SH-SY5Y (cell line): ENCODE measurements around the gene RSRC1.
A peak's percentile ranks its signal among the peaks of the same experiment; 100 is the strongest.

Experiments used
- GATA2 ChIP-seq: IDR thresholded peaks from 2 replicates; pipeline ENCODE4 v1.6.1; 2011; ENCODE audit warnings: mild to moderate bottlenecking, low read depth, low read length
- GATA3 ChIP-seq: IDR thresholded peaks from 2 replicates; pipeline ENCODE4 v1.6.1; 2011; ENCODE audit warnings: low read depth, mild to moderate bottlenecking, low read length, moderate library complexity

Gene RSRC1

GRCh38 chr3:158273656-158274055 is 163.8 kb downstream of the RSRC1 start:
- no peak for TF ChIP-seq GATA3
- no peak for TF ChIP-seq GATA2

- TF ChIP-seq GATA2 (no peak), GATA3 (no peak)
Measured at GRCh38 chr3:158278187-158278586, 168.3 kb downstream of the RSRC1 start.

GRCh38 chr3:158279609-158280008 is 169.7 kb downstream of the RSRC1 start:
- TF ChIP-seq GATA2 (no peak), GATA3 (no peak)

GRCh38 chr3:158295771-158296170 is 185.9 kb downstream of the RSRC1 start:
- no peak for TF ChIP-seq GATA2
- no peak for TF ChIP-seq GATA3

GRCh38 chr3:158297940-158298339 is 188.1 kb downstream of the RSRC1 start:
- no peak for TF ChIP-seq GATA3
- no peak for TF ChIP-seq GATA2

- TF ChIP-seq GATA2 (peak; percentile 46; the same call in 1 of the 2 replicates), GATA3 (no peak; the same call in none of the 2 replicates)
Measured at GRCh38 chr3:158308236-158308928, 198.5 kb downstream of the RSRC1 start.

- TF ChIP-seq GATA3: no peak
Measured at GRCh38 chr3:158312560-158313141, 202.8 kb downstream of the RSRC1 start.

- TF ChIP-seq GATA3: no peak
- TF ChIP-seq GATA2: no peak
Measured at GRCh38 chr3:158313338-158313927, 203.5 kb downstream of the RSRC1 start.

- no peak for TF ChIP-seq GATA3
- TF ChIP-seq GATA2: no peak
Measured at GRCh38 chr3:158314426-158315357, 204.8 kb downstream of the RSRC1 start.

GRCh38 chr3:158330870-158331269 is 221.0 kb downstream of the RSRC1 start:
- no peak for TF ChIP-seq GATA3
- TF ChIP-seq GATA2: no peak

GRCh38 chr3:158333736-158334135 is 223.8 kb downstream of the RSRC1 start:
- no peak for TF ChIP-seq GATA2
- no peak for TF ChIP-seq GATA3

GRCh38 chr3:158337110-158337509 is 227.2 kb downstream of the RSRC1 start:
- TF ChIP-seq GATA2 (no peak), GATA3 (no peak)

GRCh38 chr3:158339638-158340037 is 229.7 kb downstream of the RSRC1 start:
- TF ChIP-seq GATA3: no peak
- TF ChIP-seq GATA2: no peak

- no peak for TF ChIP-seq GATA2
Measured at GRCh38 chr3:158347966-158348365, 238.1 kb downstream of the RSRC1 start.
